Esophagus muscularis mucosa (tissue), 4 donors: Measurements from ENCODE around the gene DGKG.

ENCODE experiments used
- CTCF ChIP-seq, 3 experiments: fragments of 200-600 bp in 2 of 3; fragments of 450-650 bp in 1 of 3; sonication (generic) in 2 of 3; IDR thresholded peaks; one replicate each; pipeline ENCODE4 v1.5.1; 2017 to 2019; ENCODE audit warnings: antibody characterized with exemption in 3 of 3, mild to moderate bottlenecking in 2 of 3, moderate library complexity in 1 of 3
- EP300 ChIP-seq: sonication (generic); formaldehyde crosslinking; IDR thresholded peaks from one replicate; pipeline ENCODE4 v1.6.1; 2017; ENCODE audit warnings: antibody characterized with exemption
- POLR2A ChIP-seq: fragments of 450-650 bp; IDR thresholded peaks from one replicate; pipeline ENCODE4 v1.6.1; 2017; ENCODE audit warnings: antibody characterized with exemption, moderate library complexity, mild to moderate bottlenecking, low read depth
- POLR2AphosphoS5 ChIP-seq, 2 donors: sonication (generic); formaldehyde crosslinking; IDR thresholded peaks; one replicate each; pipeline ENCODE4 v1.6.1; 2017; ENCODE audit warnings: antibody characterized with exemption in 2 of 2

GRCh38 chr3:186340204-186340603 lies 21.8 kb downstream of the DGKG start:
- TF ChIP-seq CTCF (IDR thresholded peaks at IDR 0.05) = no peak
- no peak for TF ChIP-seq EP300
- TF ChIP-seq POLR2AphosphoS5 (IDR thresholded peaks at IDR 0.05) = no peak
- TF ChIP-seq POLR2A = no peak
